HL-60 (cell line): Measurements from ENCODE around the gene GASK1A.

Experiments used
- DNase-seq, 2 experiments: peaks; one replicate each; pipeline ENCODE4 v3.0.0-alpha.2; 2010 to 2020; ENCODE audit warnings: low read depth in 1 of 2, low spot score in 1 of 2
- H3K27ac ChIP-seq: fragments of 250-450 bp; sonication (Bioruptor Pico); replicated peaks from 2 replicates; pipeline ENCODE4 v1.5.1; 2020; ENCODE audit warnings: mild to moderate bottlenecking, moderate library complexity
- H3K27me3 ChIP-seq: fragments of 250-450 bp; sonication (Bioruptor Pico); 2 replicates; pipeline ENCODE4 v1.5.1; 2021; ENCODE audit warnings: mild to moderate bottlenecking, moderate library complexity; ENCODE audit not compliant: insufficient read depth, poor library complexity, severe bottlenecking
- H3K4me3 ChIP-seq: replicated peaks from 2 replicates; pipeline ENCODE4 v1.5.1; 2011; ENCODE audit warnings: mild to moderate bottlenecking, control low read depth, low read length; ENCODE audit not compliant: insufficient read depth
- CTCF ChIP-seq: IDR thresholded peaks from one replicate; pipeline ENCODE4 v1.5.1; 2011; ENCODE audit warnings: low read length, control low read depth, inconsistent platforms; ENCODE audit not compliant: insufficient read depth
- GABPA ChIP-seq: IDR thresholded peaks from 2 replicates; pipeline ENCODE4 v1.6.1; 2012; ENCODE audit warnings: low read depth
- POLR2AphosphoS5 ChIP-seq: IDR thresholded peaks from 2 replicates; pipeline ENCODE4 v1.6.1; 2012; ENCODE audit warnings: low read depth
- SPI1 ChIP-seq: IDR thresholded peaks from 2 replicates; pipeline ENCODE4 v1.6.1; 2012; ENCODE audit warnings: low read depth, mild to moderate bottlenecking, borderline replicate concordance
- TF ChIP-seq, protein P1 (sequence below): IDR thresholded peaks from 2 replicates; pipeline ENCODE4 v1.6.1; 2012; ENCODE audit warnings: low read depth; ENCODE audit not compliant: insufficient replicate concordance

The GASK1A gene

GRCh38 chr3:43093006-43093405, 113.9 kb downstream of the GASK1A start:
- no peak for TF ChIP-seq POLR2AphosphoS5
- no peak for TF ChIP-seq GABPA
- no peak for TF ChIP-seq CTCF
- no peak for TF ChIP-seq SPI1
- Histone ChIP-seq H3K27ac (no peak overlapping the region), H3K4me3 (no peak overlapping the region), H3K27me3 (no peaks in the 10 kb centered on the region)
- no peak for DNase-seq

DNA sequence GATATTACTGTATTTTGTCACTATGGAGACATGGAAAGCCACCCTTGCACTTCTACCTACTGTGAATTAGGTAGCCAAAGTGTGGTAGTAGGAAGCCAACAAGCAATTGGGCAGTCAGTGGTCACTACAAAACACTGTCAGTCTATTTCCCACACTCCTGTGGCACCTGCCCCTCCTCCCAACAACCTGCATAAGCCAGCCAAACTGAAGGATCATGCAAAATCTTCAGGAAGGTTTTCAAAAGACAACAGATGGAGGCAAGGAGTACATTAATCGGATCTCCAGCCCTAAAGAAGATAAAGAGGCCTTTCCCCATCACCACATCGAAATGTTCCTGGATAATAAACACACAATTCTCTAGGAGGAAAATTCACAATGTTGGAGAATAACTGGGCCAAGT, 114.9 kb downstream of the GASK1A start:
- H3K27ac ChIP-seq = no peak overlapping the region
- TF ChIP-seq CTCF (no peak), SPI1 (no peak), GABPA (no peak), POLR2AphosphoS5 (no peak)
- TF ChIP-seq, protein P1, sequence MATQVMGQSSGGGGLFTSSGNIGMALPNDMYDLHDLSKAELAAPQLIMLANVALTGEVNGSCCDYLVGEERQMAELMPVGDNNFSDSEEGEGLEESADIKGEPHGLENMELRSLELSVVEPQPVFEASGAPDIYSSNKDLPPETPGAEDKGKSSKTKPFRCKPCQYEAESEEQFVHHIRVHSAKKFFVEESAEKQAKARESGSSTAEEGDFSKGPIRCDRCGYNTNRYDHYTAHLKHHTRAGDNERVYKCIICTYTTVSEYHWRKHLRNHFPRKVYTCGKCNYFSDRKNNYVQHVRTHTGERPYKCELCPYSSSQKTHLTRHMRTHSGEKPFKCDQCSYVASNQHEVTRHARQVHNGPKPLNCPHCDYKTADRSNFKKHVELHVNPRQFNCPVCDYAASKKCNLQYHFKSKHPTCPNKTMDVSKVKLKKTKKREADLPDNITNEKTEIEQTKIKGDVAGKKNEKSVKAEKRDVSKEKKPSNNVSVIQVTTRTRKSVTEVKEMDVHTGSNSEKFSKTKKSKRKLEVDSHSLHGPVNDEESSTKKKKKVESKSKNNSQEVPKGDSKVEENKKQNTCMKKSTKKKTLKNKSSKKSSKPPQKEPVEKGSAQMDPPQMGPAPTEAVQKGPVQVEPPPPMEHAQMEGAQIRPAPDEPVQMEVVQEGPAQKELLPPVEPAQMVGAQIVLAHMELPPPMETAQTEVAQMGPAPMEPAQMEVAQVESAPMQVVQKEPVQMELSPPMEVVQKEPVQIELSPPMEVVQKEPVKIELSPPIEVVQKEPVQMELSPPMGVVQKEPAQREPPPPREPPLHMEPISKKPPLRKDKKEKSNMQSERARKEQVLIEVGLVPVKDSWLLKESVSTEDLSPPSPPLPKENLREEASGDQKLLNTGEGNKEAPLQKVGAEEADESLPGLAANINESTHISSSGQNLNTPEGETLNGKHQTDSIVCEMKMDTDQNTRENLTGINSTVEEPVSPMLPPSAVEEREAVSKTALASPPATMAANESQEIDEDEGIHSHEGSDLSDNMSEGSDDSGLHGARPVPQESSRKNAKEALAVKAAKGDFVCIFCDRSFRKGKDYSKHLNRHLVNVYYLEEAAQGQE = no peak
- DNase-seq = no peak
- H3K4me3 ChIP-seq = no peak overlapping the region
- no peaks in the 10 kb centered on the region for H3K27me3 ChIP-seq

- DNase-seq = no peak
- Histone ChIP-seq H3K27ac (no peak overlapping the region), H3K4me3 (no peak overlapping the region), H3K27me3 (no peaks in the 10 kb centered on the region)
- TF ChIP-seq CTCF (no peak), SPI1 (no peak), POLR2AphosphoS5 (no peak), GABPA (no peak)
- TF ChIP-seq, protein P1 = no peak
Observed at GRCh38 chr3:43094381-43094780, 115.3 kb downstream of the GASK1A start.

DNA sequence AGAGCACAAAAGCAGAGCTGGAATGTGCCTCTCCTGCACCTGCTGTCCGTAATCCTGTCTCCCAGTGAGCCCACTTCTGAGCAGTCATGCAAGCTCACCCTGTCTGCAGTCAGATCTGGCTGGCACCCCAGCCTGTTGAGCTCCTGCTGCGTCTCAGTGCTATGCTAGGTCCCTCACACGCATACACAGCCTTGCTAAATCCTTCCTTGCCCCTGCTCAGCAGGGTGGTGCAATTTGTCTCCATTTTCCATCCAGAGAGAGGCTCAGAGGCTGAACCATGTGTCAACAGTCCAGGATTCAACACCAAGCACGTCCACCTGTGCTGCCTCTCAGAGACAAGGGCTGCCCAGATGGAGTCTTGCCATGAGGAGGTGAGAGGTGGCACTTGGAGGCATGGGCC, 115.7 kb downstream of the GASK1A start:
- no peak for DNase-seq
- no peaks in the 10 kb centered on the region for H3K27me3 ChIP-seq
- H3K4me3 ChIP-seq = no peak overlapping the region
- TF ChIP-seq SPI1 (no peak), GABPA (no peak), CTCF (no peak), POLR2AphosphoS5 (no peak)
- H3K27ac ChIP-seq = no peak overlapping the region
